ENCODE measurements around the gene TRIM45. TPM values are rescaled to one million over a fixed set of nuclear protein-coding genes. Genes with fewer than 3 reads are reported as not detected.

Gene TRIM45
- total and polyA plus RNA-seq, 2 experiments from 2014 or later = 4.1 to 4.3 TPM

- H2AFZ ChIP-seq = no peak overlapping the region
- no peak overlapping the region for H3K4me2 ChIP-seq
- no peaks in the 10 kb centered on the region for H3K36me3 ChIP-seq (replicated peaks; ENCODE audit: insufficient read depth, low read depth)
- H3K4me3 ChIP-seq = no peak overlapping the region
- H3K27me3 ChIP-seq = no peaks in the 10 kb centered on the region
- no peaks in the 10 kb centered on the region for H3K4me1 ChIP-seq (ENCODE audit: insufficient read depth)
- no peak for TF ChIP-seq CTCF (IDR thresholded peaks at IDR 0.05; ENCODE audit: poor library complexity)
- no peak for TF ChIP-seq EZH2 (IDR thresholded peaks at IDR 0.05; ENCODE audit: borderline replicate concordance)
- no peak for TF ChIP-seq EZH2phosphoT487 (IDR thresholded peaks at IDR 0.05; ENCODE audit: low read depth, severe bottlenecking, unreplicated experiment)
- no peaks in the 10 kb centered on the region for H3K9me3 ChIP-seq (ENCODE audit: low read depth)
- no peak overlapping the region for H3K27ac ChIP-seq
- DNase-seq (ENCODE audit: low spot score) = no peak
- H3K9me2 ChIP-seq (replicated peaks; ENCODE audit: insufficient read depth) = no peaks in the 10 kb centered on the region
- 94% methylated on average over 4 of the region's 4 CpGs for WGBS (ENCODE audit: low lambda C conversion rate, missing lambda C conversion rate)
- H3K79me2 ChIP-seq = no peaks in the 10 kb centered on the region
- no peaks in the 10 kb centered on the region for H4K20me1 ChIP-seq (ENCODE audit: insufficient read depth, poor library complexity, severe bottlenecking)
Observed at GRCh38 chr1:117130526-117130925, 9.0 kb upstream of the TRIM45 start.

- WGBS (ENCODE audit: low lambda C conversion rate, missing lambda C conversion rate) = 40% methylated on average over 5 of the region's 5 CpGs
- Histone ChIP-seq H3K27me3 (no peaks in the 10 kb centered on the region), H3K4me3 (no peak overlapping the region), H4K20me1 (ENCODE audit: insufficient read depth, poor library complexity, severe bottlenecking) (no peaks in the 10 kb centered on the region), H3K36me3 (replicated peaks; ENCODE audit: insufficient read depth, low read depth) (no peaks in the 10 kb centered on the region), H3K4me1 (ENCODE audit: insufficient read depth) (no peaks in the 10 kb centered on the region), H2AFZ (peak overlapping the region; percentile 61), H3K4me2 (peak overlapping the region; percentile 29), H3K79me2 (no peaks in the 10 kb centered on the region), H3K9me2 (replicated peaks; ENCODE audit: insufficient read depth) (no peaks in the 10 kb centered on the region), H3K27ac (no peak overlapping the region), H3K9me3 (ENCODE audit: low read depth) (no peaks in the 10 kb centered on the region)
- DNase-seq (ENCODE audit: low spot score) = peak; percentile 52
- TF ChIP-seq EZH2phosphoT487 (IDR thresholded peaks at IDR 0.05; ENCODE audit: low read depth, severe bottlenecking, unreplicated experiment) (no peak), EZH2 (IDR thresholded peaks at IDR 0.05; ENCODE audit: borderline replicate concordance) (no peak), CTCF (IDR thresholded peaks at IDR 0.05; ENCODE audit: poor library complexity) (peak; percentile 76)
Observed at GRCh38 chr1:117128323-117129079, 7.0 kb upstream of the TRIM45 start.

- no peaks in the 10 kb centered on the region for H3K4me1 ChIP-seq (ENCODE audit: insufficient read depth)
- no peaks in the 10 kb centered on the region for H3K36me3 ChIP-seq (replicated peaks; ENCODE audit: insufficient read depth, low read depth)
- no peaks in the 10 kb centered on the region for H3K79me2 ChIP-seq
- H3K4me2 ChIP-seq = no peak overlapping the region
- H3K9me3 ChIP-seq (ENCODE audit: low read depth) = no peaks in the 10 kb centered on the region
- no peak overlapping the region for H2AFZ ChIP-seq
- no peaks in the 10 kb centered on the region for H3K27me3 ChIP-seq
- no peaks in the 10 kb centered on the region for H3K9me2 ChIP-seq (replicated peaks; ENCODE audit: insufficient read depth)
- no peak overlapping the region for H3K4me3 ChIP-seq
- DNase-seq (ENCODE audit: low spot score) = no peak
- H3K27ac ChIP-seq = no peak overlapping the region
- TF ChIP-seq EZH2 (IDR thresholded peaks at IDR 0.05; ENCODE audit: borderline replicate concordance) = no peak
- no peak for TF ChIP-seq CTCF (IDR thresholded peaks at IDR 0.05; ENCODE audit: poor library complexity)
- no peak for TF ChIP-seq EZH2phosphoT487 (IDR thresholded peaks at IDR 0.05; ENCODE audit: low read depth, severe bottlenecking, unreplicated experiment)
- H4K20me1 ChIP-seq (ENCODE audit: insufficient read depth, poor library complexity, severe bottlenecking) = no peaks in the 10 kb centered on the region
Observed at GRCh38 chr1:117127795-117128194, 6.2 kb upstream of the TRIM45 start.
